Brain microvascular endothelial cell (primary cell): ENCODE data around the gene ATP13A3.

Source experiments
- DNase-seq: peaks from one replicate; pipeline ENCODE4 v3.0.0-alpha.2; 2020
- H3K27ac ChIP-seq: fragments of 250-450 bp; sonication (Bioruptor Pico); 2 replicates; pipeline ENCODE4 v1.5.1; 2020; ENCODE audit warnings: mild to moderate bottlenecking, moderate library complexity
- H3K27me3 ChIP-seq: fragments of 250-450 bp; sonication (Bioruptor Pico); replicated peaks from 2 replicates; pipeline ENCODE4 v1.5.1; 2020; ENCODE audit warnings: mild to moderate bottlenecking
- H3K36me3 ChIP-seq: fragments of 250-450 bp; sonication (Bioruptor Pico); replicated peaks from 2 replicates; pipeline ENCODE4 v1.5.1; 2020; ENCODE audit warnings: mild to moderate bottlenecking
- H3K4me3 ChIP-seq: 2 replicates; pipeline ENCODE4 v1.5.1; 2011; ENCODE audit warnings: low read depth, mild to moderate bottlenecking, control low read depth, low read length, moderate library complexity
- CTCF ChIP-seq: IDR thresholded peaks from 2 replicates; pipeline ENCODE4 v1.5.1; 2011; ENCODE audit warnings: low read depth, mild to moderate bottlenecking, moderate library complexity, low read length, control low read depth, inconsistent platforms; ENCODE audit errors: missing control alignments
- in situ Hi-C: cut with HindIII; loops from 2 replicates; pipeline ENCODE4 v1.10.0; 2017; ENCODE audit warnings: low sequenced_read_pairs, low pct_ligation_motif_present

Gene ATP13A3

GRCh38 chr3:194439881-194440550 is 46.8 kb downstream of the ATP13A3 start:
- TF ChIP-seq CTCF: no peak
- in situ Hi-C loops: no loop called here
- H3K27me3 ChIP-seq: no peaks in the 10 kb centered on the region
- no peak overlapping the region for H3K4me3 ChIP-seq
- no peak overlapping the region for H3K27ac ChIP-seq
- no peak for DNase-seq
- H3K36me3 ChIP-seq: peaks cover 69% of the 10 kb centered on the region

GRCh38 chr3:194434503-194434902 is 52.3 kb downstream of the ATP13A3 start:
- Histone ChIP-seq H3K36me3 (peaks cover 87% of the 10 kb centered on the region), H3K27me3 (no peaks in the 10 kb centered on the region), H3K4me3 (no peak overlapping the region), H3K27ac (no peak overlapping the region)
- in situ Hi-C loops: no loop called here
- no peak for TF ChIP-seq CTCF
- no peak for DNase-seq

GRCh38 chr3:194431554-194431953 is 55.2 kb downstream of the ATP13A3 start:
- TF ChIP-seq CTCF: no peak
- Histone ChIP-seq H3K36me3 (peaks cover 86% of the 10 kb centered on the region), H3K4me3 (no peak overlapping the region), H3K27me3 (no peaks in the 10 kb centered on the region), H3K27ac (no peak overlapping the region)
- in situ Hi-C loops: no loop called here
- DNase-seq: no peak

GRCh38 chr3:194425399-194425798 is 61.4 kb downstream of the ATP13A3 start:
- Histone ChIP-seq H3K36me3 (peaks cover 62% of the 10 kb centered on the region), H3K4me3 (no peak overlapping the region), H3K27ac (no peak overlapping the region), H3K27me3 (no peaks in the 10 kb centered on the region)
- no peak for DNase-seq
- in situ Hi-C loops: no loop called here
- no peak for TF ChIP-seq CTCF

- H3K4me3 ChIP-seq: no peak overlapping the region
- DNase-seq: no peak
- peaks cover 57% of the 10 kb centered on the region for H3K36me3 ChIP-seq
- TF ChIP-seq CTCF: no peak
- in situ Hi-C loops: no loop called here
- no peak overlapping the region for H3K27ac ChIP-seq
- no peaks in the 10 kb centered on the region for H3K27me3 ChIP-seq
These were observed 61.8 kb downstream of the ATP13A3 start for GRCh38 chr3:194424953-194425352.

GRCh38 chr3:194424373-194424772 is 62.4 kb downstream of the ATP13A3 start:
- no peak overlapping the region for H3K4me3 ChIP-seq
- H3K36me3 ChIP-seq: peaks cover 51% of the 10 kb centered on the region
- TF ChIP-seq CTCF: no peak
- H3K27ac ChIP-seq: no peak overlapping the region
- in situ Hi-C loops: no loop called here
- no peak for DNase-seq
- H3K27me3 ChIP-seq: no peaks in the 10 kb centered on the region
